DMS53 (cell line): ENCODE results near the gene CRAMP1.
"Not testable (repeated sequence)": the region's sequence is repeated elsewhere in the genome, so short reads cannot be mapped to it uniquely, and the experiment has no call there.

Source experiments
- DNase-seq: peaks from one replicate; lab custom pipeline; 2025; lab: John Stamatoyannopoulos, UW

The CRAMP1 gene

DNA sequence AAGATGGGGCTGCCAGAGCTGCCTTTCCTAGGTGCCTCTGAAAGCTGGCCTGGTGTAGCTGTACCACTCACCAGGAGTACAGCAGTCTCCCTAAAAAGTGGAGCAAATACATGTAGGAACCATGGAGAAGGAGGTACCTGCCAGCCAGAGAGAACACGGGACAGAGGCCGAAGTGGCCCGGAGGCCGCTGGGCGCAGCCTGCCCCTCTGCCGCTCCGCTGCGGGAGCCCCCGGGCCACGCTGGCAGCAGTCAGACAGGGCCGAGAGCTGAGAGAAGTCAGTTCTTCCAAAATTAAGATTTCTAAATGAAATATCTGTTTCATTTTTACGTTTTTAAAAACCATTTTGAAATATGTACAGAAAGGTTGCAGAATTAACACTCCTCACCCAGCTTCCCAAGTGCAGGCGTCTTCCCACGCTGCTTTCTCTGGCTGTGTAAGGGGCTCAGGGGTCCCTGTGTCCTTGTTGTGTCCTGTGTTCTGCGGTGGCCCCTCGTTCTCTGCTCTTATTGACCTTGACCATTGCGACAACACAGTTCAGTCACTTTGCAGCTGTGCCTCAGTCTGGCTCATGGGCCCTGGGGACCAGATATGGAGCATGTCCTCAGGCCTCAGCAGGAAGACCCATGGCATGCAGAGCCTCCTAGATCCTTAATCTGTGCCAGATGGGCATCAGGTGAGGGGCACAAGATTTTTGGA is 98.8 kb downstream of the CRAMP1 start:
- no peak for DNase-seq

DNA sequence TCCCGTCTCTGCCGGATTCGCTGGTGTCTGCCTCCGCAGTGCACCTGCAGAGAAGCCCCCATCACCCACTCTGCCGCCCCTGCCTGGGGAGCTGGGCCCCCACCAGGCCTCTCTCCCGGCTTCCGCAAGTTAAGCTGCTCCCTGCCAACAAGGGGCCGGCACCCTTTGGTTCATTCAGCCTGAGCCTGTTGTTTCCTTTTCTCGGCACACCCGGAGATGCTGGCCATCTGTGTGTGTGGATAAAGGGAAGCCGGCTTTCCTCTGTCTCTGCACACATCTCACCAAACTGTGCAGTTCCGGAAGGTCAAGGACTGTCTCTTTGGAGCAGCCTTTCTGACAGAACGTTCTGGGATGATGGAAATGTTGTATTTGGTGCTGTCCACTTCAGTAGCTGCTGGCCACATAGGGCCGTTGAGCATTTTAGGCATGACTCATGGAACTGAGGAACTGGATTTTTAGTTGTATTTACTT is 100.7 kb downstream of the CRAMP1 start:
- no peak for DNase-seq

DNA sequence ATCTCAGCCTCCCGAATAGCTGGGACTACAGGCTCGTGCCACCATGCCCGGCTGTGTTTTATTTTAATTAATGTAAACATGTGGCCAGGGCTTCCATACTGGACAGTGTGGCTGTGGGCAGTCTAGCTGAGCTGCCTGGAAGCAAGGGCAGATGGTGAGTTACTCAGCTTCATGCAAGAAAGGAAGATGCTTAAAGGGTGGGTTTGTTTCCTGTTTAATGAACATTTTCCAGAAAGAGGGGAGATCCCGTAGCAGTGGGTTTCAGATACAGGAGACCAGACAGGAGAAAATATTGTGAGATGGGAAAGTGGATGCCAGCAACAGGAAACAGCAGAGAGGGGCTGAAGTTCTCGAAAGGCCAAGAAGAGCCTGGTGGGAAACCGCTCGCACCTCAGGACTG is 101.2 kb downstream of the CRAMP1 start:
- no peak for DNase-seq

DNA sequence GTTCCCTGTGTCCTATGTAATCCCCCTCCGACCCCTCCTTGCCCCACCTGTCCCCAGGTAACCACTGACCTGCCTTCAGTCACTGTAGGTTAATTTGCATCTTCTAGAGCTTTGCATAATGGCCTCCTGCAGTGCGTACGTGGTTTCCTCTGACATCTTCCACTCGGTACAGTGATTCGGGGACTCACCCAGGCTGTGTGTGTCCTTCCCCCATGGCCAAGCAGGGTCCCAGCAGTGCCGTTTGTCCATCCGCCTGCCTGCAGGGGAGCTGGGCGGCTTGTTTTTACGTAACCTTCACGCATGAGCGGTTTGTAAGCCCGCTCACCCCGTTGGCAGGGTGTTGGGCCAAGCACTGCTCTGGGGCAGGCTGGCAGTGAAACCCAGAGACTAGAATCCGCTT is 101.8 kb downstream of the CRAMP1 start:
- no peak for DNase-seq

DNA sequence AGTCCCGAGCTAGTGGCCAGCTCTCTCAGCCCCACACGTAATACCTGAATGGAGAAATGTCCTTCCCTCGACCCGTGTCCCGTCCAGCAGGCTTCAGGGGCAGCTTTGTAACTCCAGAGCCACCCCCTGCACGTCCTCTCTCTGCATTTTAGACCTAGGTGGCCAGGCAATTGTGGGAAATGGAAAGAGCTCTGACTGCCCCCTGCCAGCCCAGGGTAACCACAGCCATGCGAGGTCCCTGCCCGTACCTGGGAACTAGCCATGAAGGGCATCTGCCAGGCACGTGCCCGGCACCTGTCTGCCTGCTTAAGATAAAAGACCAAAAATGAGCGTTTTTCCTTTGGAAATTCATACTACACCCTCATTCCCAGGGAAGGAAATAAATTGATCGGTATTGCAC is 103.1 kb downstream of the CRAMP1 start:
- no peak for DNase-seq

DNA sequence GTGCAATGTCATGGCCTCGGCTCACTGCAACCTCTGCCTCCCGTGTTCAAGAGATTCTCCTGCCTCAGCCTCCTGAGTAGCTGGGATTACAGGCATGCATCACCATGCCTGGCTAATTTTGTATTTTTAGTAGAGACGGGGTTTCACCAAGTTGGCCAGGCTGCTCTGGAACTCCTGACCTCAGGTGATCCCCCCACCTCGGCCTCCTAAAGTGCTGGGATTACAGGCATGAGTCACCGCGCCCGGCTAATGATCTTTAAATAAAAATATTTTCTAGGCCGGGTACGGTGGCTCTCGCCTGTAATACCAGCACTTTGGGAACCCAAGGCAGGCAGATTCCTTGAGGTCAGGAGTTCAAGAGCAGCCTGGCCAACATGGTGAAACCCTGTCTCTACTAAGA is 106.1 kb downstream of the CRAMP1 start:
- DNase-seq: not testable (repeated sequence)

DNA sequence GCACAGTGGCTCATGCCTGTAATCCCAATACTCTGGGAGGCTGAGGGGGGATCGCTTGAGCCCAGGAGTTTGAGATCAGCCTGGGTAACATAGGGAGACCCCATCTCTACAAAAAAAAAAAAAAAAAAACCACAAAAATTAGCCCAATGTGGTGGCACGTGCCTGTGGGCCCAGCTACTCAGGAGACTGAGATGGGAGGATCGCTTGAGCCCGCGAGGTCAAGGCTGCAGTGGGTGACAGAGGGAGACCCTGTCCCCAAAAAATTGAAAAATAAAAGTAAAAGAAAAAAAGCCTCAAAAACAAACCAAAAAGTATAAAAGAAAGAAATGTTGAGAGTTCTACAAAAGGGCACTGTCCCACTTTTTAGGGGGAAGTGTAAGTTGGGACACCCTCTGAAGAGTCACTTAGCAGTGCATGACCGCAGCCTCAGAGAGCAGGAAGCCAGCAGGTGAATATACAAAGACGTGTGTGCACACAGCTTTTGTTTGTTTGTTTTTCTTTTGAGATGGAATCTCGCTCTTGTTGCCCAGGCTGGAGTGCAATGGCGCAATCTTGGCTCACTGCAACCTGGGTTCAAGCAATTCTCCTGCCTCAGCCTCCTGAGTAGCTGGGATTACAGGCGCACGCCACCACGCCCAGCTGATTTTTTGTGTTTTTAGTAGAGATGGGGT is 107.5 kb downstream of the CRAMP1 start:
- peak; percentile 92 for DNase-seq

DNA sequence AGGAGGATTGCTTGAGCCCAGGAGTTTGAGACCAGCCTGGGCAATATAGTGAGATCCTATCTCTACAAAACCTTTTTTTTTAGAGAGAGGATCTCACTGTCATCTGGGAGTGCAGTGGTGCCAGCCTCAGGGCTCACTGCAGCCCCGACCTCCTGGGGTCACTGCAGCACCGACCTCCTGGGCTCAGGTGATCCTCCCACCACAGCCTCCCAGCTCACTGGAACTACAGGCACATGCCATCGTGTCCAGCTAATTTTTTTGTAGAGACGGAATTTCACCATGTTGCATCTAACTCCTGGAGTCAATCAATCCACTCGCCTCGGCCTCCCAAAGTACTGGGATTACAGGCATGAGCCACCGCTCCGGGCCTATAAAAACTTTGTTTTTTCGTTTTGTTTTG is 109.2 kb downstream of the CRAMP1 start:
- no peak for DNase-seq

DNA sequence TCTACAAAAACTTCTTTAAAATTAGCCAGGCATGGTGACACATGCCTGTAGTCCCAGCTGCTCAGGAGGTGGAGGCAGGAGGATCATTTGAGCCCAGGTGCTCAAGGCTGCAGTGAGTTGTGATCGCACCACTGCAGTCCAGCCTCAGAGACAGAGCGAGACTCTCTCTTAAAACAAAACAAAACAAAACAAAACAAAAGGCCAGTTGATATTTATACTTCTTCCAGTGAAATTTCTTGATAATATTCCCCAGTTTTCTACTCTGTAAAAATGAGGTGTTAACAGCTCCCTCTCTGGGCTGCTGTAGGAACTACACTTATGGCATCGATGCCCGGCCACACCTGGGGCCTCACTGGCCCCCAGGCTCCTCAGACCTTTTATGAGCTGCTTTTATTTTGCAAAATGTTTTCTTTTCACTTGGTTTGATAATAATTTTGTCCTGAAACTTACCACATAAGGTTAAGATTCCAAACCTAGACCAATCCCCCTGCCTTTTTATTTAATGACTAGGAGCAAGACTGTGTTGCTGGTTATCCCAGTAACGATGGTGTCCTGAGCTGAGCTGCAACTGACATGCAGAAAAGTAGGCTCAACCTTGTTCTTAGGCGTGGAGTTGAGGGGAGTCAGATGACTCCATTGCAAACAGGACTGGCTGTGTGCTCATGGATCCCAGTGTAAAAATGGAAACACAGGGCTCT is 111.4 kb downstream of the CRAMP1 start:
- DNase-seq: peak; percentile 64

DNA sequence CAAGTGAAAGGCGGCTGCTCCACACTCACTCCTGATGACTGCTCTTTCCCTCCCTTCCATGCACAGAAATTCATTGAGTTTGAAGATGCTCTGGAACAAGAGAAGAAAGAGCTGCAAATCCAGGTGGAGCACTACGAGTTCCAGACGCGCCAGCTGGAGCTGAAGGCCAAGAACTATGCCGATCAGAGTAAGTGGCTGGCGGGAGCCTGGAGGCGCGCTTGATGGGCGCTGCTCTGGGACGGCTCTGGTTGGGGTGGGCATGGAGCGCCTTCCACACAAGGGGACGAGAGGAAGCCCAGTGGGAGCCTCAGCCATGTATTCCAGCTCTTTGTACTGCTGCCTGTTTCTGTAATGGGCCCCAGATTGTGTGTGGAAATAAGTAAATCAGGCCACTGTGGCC is 112.3 kb downstream of the CRAMP1 start:
- DNase-seq: no peak

DNA sequence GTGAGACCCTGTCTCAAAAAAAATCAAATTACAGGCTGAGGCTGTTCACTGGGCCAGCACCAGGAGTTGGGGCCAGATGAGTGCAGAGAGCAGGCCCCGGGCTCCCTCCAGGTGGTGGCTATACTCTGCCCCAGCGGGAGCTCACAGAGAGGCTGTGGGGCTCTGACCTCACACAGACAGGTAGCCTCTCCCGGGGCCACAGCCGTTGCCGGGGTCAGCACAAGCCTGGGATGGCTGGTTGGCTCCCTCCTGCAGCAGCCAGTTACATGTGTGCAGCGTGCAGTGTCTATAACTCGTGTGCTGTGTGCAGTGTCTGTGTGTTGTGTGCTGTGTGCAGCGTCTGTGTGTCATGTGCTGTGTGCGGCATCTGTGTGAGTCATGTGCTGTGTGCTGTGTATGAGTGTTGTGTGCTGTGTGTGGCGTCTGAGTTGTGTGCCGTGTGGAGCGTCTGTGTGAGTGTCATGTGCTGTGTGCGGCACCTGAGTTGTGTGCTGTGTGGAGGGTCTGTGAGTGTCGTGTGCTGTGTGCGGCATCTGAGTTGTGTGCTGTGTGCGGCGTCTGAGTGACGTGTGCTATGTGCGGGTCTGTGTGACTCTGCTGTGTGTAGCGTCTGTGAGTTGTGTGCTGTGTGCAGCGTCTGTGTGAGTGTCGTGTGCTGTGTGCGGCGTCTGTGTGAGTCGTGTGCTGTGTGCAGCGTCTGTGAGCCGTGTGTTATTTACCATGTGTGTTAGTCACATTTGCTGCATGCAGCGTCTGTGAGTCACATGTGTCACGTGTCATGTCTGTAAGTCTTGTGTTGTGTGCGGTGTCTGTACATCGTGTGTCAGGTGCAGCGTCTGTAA is 114.7 kb downstream of the CRAMP1 start:
- no peak for DNase-seq
